Suprapubic skin (tissue), 4 donors: Measurements from ENCODE around the gene SNX9. TPM values are rescaled to one million over a fixed set of nuclear protein-coding genes. Genes with fewer than 3 reads are reported as not detected.

Experiments used
- DNase-seq, 2 donors: peaks; one replicate each; pipeline ENCODE4 v3.0.0-alpha.2; 2019; ENCODE audit warnings: low spot score in 2 of 2
- H3K27ac ChIP-seq: fragments of 200-600 bp; sonication (generic); one replicate; pipeline ENCODE4 v1.5.1; 2019
- H3K27me3 ChIP-seq: fragments of 200-600 bp; sonication (generic); one replicate; pipeline ENCODE4 v1.5.1; 2019
- H3K36me3 ChIP-seq: fragments of 200-600 bp; sonication (generic); one replicate; pipeline ENCODE4 v1.5.1; 2019
- H3K4me1 ChIP-seq: fragments of 200-600 bp; sonication (generic); one replicate; pipeline ENCODE4 v1.5.1; 2019
- H3K4me3 ChIP-seq: fragments of 200-600 bp; sonication (generic); one replicate; pipeline ENCODE4 v1.5.1; 2019; ENCODE audit warnings: mild to moderate bottlenecking
- H3K9me3 ChIP-seq: fragments of 200-600 bp; sonication (generic); one replicate; pipeline ENCODE4 v1.5.1; 2019
- EP300 ChIP-seq: sonication (generic); formaldehyde crosslinking; IDR thresholded peaks from one replicate; pipeline ENCODE4 v1.6.1; 2017; ENCODE audit warnings: antibody characterized with exemption
- POLR2A ChIP-seq, 2 donors: fragments of 450-650 bp; IDR thresholded peaks; one replicate each; pipeline ENCODE4 v1.6.1; 2017; ENCODE audit warnings: antibody characterized with exemption in 2 of 2, mild to moderate bottlenecking in 2 of 2, moderate library complexity in 2 of 2
- POLR2AphosphoS5 ChIP-seq, 3 donors: sonication (generic); formaldehyde crosslinking; IDR thresholded peaks; one replicate each; pipeline ENCODE4 v1.6.1; 2017; ENCODE audit warnings: antibody characterized with exemption in 3 of 3
- WGBS: methylation state at CpG from one replicate; pipeline ENCODE4 v1.1.5; 2018; 5-methylcytosine and 5-hydroxymethylcytosine counted together
- total RNA-seq, 4 donors: library from RNA; depleted of rRNA; stranded (reverse); fragments of >200 nt; gene quantifications; one replicate each; pipeline ENCODE4 v1.1.0, GENCODE V29; 2016
- TF ChIP-seq, protein P1 (sequence below), 2 donors: fragments of 200-600 bp in 1 of 2; fragments of 450-650 bp in 1 of 2; sonication (generic) in 1 of 2; IDR thresholded peaks; one replicate each; pipeline ENCODE4 v1.5.1; 2016 to 2019; ENCODE audit warnings: antibody characterized with exemption in 2 of 2, mild to moderate bottlenecking in 1 of 2, moderate library complexity in 1 of 2

Gene SNX9
- total RNA-seq: 10 to 100 TPM; 30.4 to 44.2 (median 35.8) TPM

- Histone ChIP-seq H3K4me3 (peak within 1 kb of the TSS; percentile 85), H3K27me3 (no peaks in the 10 kb centered on the region), H3K27ac (peak within 1 kb of the TSS; percentile 99), H3K4me1 (peaks cover 20% of the 10 kb centered on the region), H3K36me3 (no peaks in the 10 kb centered on the region), H3K9me3 (no peaks in the 10 kb centered on the region)
- no CpG with 5 or more reads among the region's 92 CpGs for WGBS
- TF ChIP-seq EP300 (no peak), POLR2AphosphoS5 (IDR thresholded peaks at IDR 0.05) (peak in 1 of 3 donors; percentile 12), POLR2A (IDR thresholded peaks at IDR 0.05) (peak; percentile 40 to 89)
- TF ChIP-seq, protein P1, sequence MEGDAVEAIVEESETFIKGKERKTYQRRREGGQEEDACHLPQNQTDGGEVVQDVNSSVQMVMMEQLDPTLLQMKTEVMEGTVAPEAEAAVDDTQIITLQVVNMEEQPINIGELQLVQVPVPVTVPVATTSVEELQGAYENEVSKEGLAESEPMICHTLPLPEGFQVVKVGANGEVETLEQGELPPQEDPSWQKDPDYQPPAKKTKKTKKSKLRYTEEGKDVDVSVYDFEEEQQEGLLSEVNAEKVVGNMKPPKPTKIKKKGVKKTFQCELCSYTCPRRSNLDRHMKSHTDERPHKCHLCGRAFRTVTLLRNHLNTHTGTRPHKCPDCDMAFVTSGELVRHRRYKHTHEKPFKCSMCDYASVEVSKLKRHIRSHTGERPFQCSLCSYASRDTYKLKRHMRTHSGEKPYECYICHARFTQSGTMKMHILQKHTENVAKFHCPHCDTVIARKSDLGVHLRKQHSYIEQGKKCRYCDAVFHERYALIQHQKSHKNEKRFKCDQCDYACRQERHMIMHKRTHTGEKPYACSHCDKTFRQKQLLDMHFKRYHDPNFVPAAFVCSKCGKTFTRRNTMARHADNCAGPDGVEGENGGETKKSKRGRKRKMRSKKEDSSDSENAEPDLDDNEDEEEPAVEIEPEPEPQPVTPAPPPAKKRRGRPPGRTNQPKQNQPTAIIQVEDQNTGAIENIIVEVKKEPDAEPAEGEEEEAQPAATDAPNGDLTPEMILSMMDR (IDR thresholded peaks at IDR 0.05): peak in 1 of 2 donors; percentile 10
- DNase-seq: peak; percentile 84 to 85
These were observed at the start of gene SNX9 for GRCh38 chr6:157823001-157823527. Gene SNX9, plus strand, starts transcription at chr6:157823246. Its CDS starts 189 bp downstream, at chr6:157823435.

DNA sequence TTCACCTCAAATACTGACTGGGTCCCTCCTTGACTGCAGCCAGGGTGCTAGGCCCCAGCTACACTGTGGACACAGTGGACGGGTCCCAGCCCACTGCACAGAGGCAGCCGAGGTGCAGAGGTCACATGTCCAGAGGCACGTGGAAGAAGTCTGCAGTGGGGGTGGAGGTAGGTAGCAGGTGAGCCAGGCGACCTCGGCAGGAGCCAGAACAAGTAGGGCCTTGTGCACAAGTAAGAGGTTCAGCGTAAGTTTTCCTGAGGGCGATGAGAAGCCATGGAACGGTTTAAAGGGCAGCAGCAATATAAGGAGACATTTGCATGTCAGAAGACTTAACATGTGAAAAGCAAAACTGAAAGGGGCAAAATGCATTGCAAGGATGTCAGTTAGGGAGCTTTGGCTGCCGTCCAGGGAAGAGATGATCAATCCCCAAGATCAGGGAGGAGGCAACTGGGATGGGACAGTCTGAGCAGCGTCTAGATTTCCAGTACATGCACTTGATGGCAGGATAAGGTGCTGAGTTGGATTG lies 49.7 kb upstream of the SNX9 start:
- no peaks in the 10 kb centered on the region for H3K36me3 ChIP-seq
- H3K4me1 ChIP-seq: no peaks in the 10 kb centered on the region
- DNase-seq: no peak
- no peak overlapping the region for H3K4me3 ChIP-seq
- TF ChIP-seq POLR2AphosphoS5 (IDR thresholded peaks at IDR 0.05) (no peak), EP300 (no peak), POLR2A (IDR thresholded peaks at IDR 0.05) (no peak)
- TF ChIP-seq, protein P1 (IDR thresholded peaks at IDR 0.05): no peak
- no peak overlapping the region for H3K27ac ChIP-seq
- peaks cover 8% of the 10 kb centered on the region for H3K27me3 ChIP-seq
- H3K9me3 ChIP-seq: no peaks in the 10 kb centered on the region
- 56% methylated on average over 10 of the region's 10 CpGs for WGBS

DNA sequence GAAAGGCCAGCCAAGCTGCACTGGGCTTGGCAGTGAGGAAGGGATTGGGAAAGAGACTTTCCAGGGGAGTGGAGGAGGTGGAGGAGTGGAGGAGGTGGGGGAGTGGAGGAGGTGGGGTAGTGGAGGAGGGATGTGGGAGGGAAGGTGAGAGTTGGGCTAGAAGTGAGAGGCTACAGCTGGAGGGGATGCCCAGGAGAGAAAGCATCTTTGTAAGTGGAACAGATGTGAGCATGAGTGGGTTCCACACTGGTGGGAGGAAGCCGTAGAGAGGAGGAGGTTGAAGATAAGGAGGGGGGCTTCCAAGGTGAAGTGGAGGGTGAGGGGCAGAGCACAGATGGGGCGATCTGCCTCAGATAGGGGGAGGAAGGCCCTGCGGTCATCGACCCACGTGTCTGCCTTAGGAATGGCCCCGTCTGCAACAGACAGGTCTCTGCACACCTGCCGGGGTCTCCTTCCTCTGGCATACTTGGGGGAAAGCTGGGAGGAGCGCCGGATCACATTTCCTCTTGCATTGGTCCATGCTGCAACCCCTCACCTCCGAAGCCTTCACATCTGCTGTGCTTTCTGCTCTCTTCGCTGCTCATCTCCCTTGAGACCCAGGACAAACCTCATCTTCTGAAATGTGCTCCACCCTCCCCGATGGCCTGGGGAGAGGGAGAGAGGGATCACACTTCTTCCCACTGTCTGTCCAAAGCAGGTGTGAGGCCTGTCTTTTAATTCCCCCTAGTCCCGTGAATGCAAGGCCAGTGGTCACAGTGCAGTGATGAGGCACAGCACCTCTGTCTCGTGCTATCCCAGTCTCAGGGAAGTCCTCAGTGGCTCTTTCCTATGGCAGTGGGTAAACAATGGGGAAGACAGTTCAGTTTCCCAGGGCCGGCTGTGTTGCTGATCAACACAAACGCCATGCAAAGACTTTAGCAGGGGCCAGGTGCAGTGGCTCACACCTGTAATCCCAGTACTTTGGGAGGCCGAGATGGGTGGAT lies 48.6 kb upstream of the SNX9 start:
- Histone ChIP-seq H3K4me1 (no peaks in the 10 kb centered on the region), H3K9me3 (no peaks in the 10 kb centered on the region), H3K27me3 (peaks cover 8% of the 10 kb centered on the region), H3K27ac (no peak overlapping the region), H3K36me3 (no peaks in the 10 kb centered on the region), H3K4me3 (no peak overlapping the region)
- TF ChIP-seq POLR2AphosphoS5 (IDR thresholded peaks at IDR 0.05) (no peak), POLR2A (IDR thresholded peaks at IDR 0.05) (no peak), EP300 (no peak)
- TF ChIP-seq, protein P1 (IDR thresholded peaks at IDR 0.05): no peak
- DNase-seq: no peak
- 74% methylated on average over 17 of the region's 17 CpGs for WGBS

DNA sequence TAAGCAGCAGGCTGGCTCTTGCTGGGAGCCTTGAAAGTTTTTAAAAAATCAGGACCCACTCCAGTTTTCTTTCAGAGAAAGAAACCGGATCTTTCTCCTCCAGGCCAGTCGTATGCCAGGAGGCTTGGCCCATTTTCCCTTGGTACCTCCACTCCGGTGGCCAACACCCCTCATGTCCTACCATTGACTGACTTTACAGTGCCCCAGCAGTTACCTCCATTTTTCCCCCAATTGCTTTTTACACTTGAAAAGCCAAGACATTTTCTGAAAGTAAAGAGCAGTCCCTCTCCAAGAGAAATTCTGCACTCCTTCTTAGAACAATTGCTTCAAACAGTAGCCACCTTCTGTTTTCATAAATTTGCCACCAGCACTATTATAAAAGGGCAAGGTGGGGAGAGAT lies 47.7 kb upstream of the SNX9 start:
- TF ChIP-seq EP300 (no peak), POLR2AphosphoS5 (IDR thresholded peaks at IDR 0.05) (no peak), POLR2A (IDR thresholded peaks at IDR 0.05) (no peak)
- TF ChIP-seq, protein P1 (IDR thresholded peaks at IDR 0.05): no peak
- DNase-seq: no peak
- Histone ChIP-seq H3K4me3 (no peak overlapping the region), H3K27ac (no peak overlapping the region), H3K27me3 (peaks cover 8% of the 10 kb centered on the region), H3K9me3 (no peaks in the 10 kb centered on the region), H3K36me3 (no peaks in the 10 kb centered on the region), H3K4me1 (no peaks in the 10 kb centered on the region)
- WGBS: 77% methylated on average over 3 of the region's 3 CpGs

DNA sequence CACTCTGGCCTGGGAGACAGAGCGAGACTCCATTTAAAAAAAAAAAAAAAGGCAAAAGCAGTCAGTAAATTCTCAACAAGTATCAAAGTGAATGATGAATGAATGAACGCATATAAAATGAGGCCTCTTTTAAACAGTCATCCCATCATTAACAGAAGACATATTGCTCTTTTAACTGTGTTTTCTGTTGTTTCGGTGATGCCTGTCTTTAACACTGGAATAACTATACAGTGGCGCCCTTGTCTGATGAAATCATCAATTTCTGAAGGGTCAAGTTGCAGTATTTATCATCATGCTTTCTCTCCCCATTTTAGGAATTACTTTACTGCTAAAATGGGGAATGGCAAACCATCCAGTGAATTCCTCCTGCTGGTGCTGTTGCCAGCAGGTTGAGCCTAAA lies 45.7 kb upstream of the SNX9 start:
- no peak for TF ChIP-seq EP300
- no peak for TF ChIP-seq POLR2AphosphoS5 (IDR thresholded peaks at IDR 0.05)
- TF ChIP-seq POLR2A (IDR thresholded peaks at IDR 0.05): no peak
- TF ChIP-seq, protein P1 (IDR thresholded peaks at IDR 0.05): no peak
- no peak overlapping the region for H3K4me3 ChIP-seq
- no peak overlapping the region for H3K27ac ChIP-seq
- no peaks in the 10 kb centered on the region for H3K36me3 ChIP-seq
- no peak for DNase-seq
- H3K9me3 ChIP-seq: no peaks in the 10 kb centered on the region
- 95% methylated on average over 4 of the region's 4 CpGs for WGBS
- no peaks in the 10 kb centered on the region for H3K4me1 ChIP-seq
- peaks cover 8% of the 10 kb centered on the region for H3K27me3 ChIP-seq
